SHP77 (cell line): Measurements from ENCODE around the gene FIBIN.

Experiments used
- DNase-seq, 2 experiments: peaks; one replicate each; lab custom pipeline; 2025; lab: John Stamatoyannopoulos, UW

FIBIN gene

DNA sequence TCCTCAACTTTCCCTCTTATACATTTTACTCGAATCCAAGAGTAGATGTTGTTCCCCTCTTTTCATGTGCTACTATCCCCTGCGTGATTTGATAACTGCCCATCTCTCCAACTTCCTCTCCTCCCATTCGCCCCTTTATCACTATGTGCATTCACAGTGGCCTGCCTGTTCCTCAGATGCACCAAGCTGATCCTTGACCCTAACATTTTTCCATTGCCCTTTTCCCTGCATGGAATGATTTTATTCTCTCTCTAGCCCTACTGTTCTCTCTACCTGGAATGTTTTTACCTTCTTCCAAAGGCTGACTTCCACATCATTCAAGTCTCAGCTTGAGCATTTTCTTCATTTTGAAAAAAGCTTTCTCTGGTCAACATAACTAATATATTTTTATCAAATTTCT lies 31.0 kb downstream of the FIBIN start:
- no peak for DNase-seq

- no peak for DNase-seq
Observed at GRCh38 chr11:27025312-27025955, 31.5 kb downstream of the FIBIN start.

DNA sequence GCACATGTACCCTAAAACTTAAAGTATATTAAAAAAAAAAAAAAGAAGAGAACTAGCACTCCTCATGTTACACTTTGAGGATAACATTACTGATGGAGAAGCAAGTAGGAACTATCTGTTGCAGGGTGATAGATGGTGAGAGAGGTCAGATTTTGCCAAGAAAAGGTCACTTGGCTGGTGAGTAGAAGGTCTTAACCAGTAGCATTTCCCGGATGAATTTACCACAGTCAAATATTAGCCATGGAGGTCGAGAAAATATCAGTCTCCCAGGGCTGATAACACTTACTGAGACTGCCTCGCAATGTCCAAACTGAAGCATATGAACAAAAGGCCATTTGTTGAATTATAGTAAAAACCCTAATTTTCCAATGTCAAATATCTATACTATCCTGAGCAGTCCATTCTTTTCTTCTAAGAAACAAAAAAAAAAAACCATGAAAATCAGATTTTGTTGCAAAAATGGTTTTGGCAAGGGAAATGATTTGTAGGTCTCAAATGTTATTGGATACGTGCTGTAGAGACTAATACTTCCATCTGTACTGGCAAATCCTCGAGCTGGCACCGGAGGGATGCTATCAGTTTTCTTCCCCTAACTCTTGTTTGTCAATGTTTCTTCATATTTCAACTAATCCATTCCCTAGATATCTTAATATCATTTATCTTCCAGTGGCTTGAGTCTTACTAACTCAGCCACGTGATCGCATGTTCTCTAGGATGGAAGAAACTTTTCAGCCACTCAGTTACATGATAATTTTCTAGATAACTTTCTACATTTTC lies 32.2 kb downstream of the FIBIN start:
- no peak for DNase-seq

DNA sequence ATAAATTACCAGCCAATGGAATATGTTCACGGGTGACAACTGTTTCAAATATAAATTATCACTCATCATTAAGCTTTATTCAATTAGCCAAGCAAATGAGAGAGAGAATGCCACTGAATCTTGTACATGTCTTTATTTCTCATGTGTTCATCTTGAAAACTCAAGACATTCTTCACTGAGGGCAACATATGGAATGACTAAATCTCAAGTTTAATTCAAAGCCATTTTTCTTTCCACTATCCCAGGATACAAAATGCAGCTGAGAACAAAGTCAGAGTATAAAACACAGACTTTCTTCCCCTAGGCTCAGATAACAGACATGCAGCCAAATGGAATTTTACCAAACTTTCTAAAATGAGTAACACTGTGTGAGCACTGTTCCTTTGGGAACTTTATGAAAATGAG lies 34.7 kb downstream of the FIBIN start:
- no peak for DNase-seq

GRCh38 chr11:27029966-27030365 lies 36.1 kb downstream of the FIBIN start:
- DNase-seq: no peak

GRCh38 chr11:27031754-27032153 lies 37.8 kb downstream of the FIBIN start:
- no peak for DNase-seq

DNA sequence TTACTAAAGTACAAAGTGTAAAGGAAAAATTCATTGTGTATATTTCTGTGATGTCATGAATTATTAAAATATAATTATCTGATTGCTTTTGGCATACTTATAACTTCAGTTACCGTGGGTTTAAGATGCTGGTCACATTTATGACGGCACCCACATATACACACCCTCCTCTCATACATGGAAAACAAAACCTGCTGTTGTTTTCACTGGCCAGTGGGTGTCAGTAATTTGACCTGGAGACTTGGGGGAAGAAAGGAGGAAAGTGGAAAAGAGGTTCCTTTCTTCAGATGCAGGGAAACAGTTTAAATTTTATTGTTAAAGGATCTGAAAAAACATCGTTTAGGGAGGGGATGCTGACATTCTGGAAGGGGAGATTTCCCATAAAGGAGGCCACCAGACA lies 46.0 kb downstream of the FIBIN start:
- no peak for DNase-seq

GRCh38 chr11:27040302-27041115 lies 46.6 kb downstream of the FIBIN start, which contains the start of gene BBOX1:
BBOX1 (plus strand) TSS chr11:27040815; CDS start chr11:27055431, 14,616 bp downstream.
- no peak for DNase-seq

- no peak for DNase-seq
Observed at GRCh38 chr11:27041141-27041899, 47.4 kb downstream of the FIBIN start.
